HEK293 (cell line): Measurements from ENCODE around the gene SPNS1.

Experiments used
- EGR2 ChIP-seq: fragments of 450-650 bp; formaldehyde crosslinking; IDR thresholded peaks from 2 replicates; pipeline ENCODE4 v1.5.1; 2016; ENCODE audit warnings: low read depth, missing biosample characterization, missing genetic modification characterization
- ELK4 ChIP-seq: IDR thresholded peaks from 2 replicates; pipeline ENCODE4 v1.6.1; 2011; ENCODE audit warnings: mild to moderate bottlenecking, low read depth, low read length, borderline replicate concordance
- GFI1B ChIP-seq: fragments of 450-650 bp; formaldehyde crosslinking; IDR thresholded peaks from 2 replicates; pipeline ENCODE4 v1.5.1; 2016; ENCODE audit warnings: missing biosample characterization, missing genetic modification characterization
- KLF7 ChIP-seq: fragments of 450-650 bp; formaldehyde crosslinking; IDR thresholded peaks from 2 replicates; pipeline ENCODE4 v1.5.1; 2016; ENCODE audit warnings: missing biosample characterization, missing genetic modification characterization, borderline replicate concordance
- REST ChIP-seq: fragments of 450-650 bp; formaldehyde crosslinking; IDR thresholded peaks from 2 replicates; pipeline ENCODE4 v1.5.1; 2016; ENCODE audit warnings: missing biosample characterization, missing genetic modification characterization
- SCRT2 ChIP-seq: fragments of 450-650 bp; formaldehyde crosslinking; IDR thresholded peaks from 2 replicates; pipeline ENCODE4 v1.5.1; 2016; ENCODE audit warnings: missing biosample characterization, missing genetic modification characterization
- SP3 ChIP-seq: fragments of 450-650 bp; formaldehyde crosslinking; IDR thresholded peaks from 2 replicates; pipeline ENCODE4 v1.5.1; 2016; ENCODE audit warnings: missing biosample characterization, missing genetic modification characterization
- ZBTB1 ChIP-seq: fragments of 450-650 bp; formaldehyde crosslinking; IDR thresholded peaks from 2 replicates; pipeline ENCODE4 v1.5.1; 2016; ENCODE audit warnings: missing biosample characterization, missing genetic modification characterization
- ZBTB8A ChIP-seq: fragments of 450-650 bp; formaldehyde crosslinking; IDR thresholded peaks from 2 replicates; pipeline ENCODE4 v1.5.1; 2016; ENCODE audit warnings: missing biosample characterization, missing genetic modification characterization
- ZNF155 ChIP-seq: fragments of 450-650 bp; formaldehyde crosslinking; IDR thresholded peaks from 2 replicates; pipeline ENCODE4 v1.5.1; 2016; ENCODE audit warnings: missing biosample characterization, missing genetic modification characterization
- ZNF2 ChIP-seq: fragments of 450-650 bp; formaldehyde crosslinking; IDR thresholded peaks from 2 replicates; pipeline ENCODE4 v1.5.1; 2016; ENCODE audit warnings: missing biosample characterization, missing genetic modification characterization
- ZNF221 ChIP-seq: fragments of 450-650 bp; formaldehyde crosslinking; IDR thresholded peaks from 2 replicates; pipeline ENCODE4 v1.5.1; 2017; ENCODE audit warnings: missing biosample characterization, missing genetic modification characterization, borderline replicate concordance
- ZNF23 ChIP-seq: fragments of 450-650 bp; formaldehyde crosslinking; IDR thresholded peaks from 2 replicates; pipeline ENCODE4 v1.5.1; 2016; ENCODE audit warnings: missing biosample characterization, missing genetic modification characterization, borderline replicate concordance
- ZNF302 ChIP-seq: fragments of 450-650 bp; formaldehyde crosslinking; IDR thresholded peaks from 2 replicates; pipeline ENCODE4 v1.5.1; 2016; ENCODE audit warnings: missing biosample characterization, missing genetic modification characterization, low read depth
- ZNF311 ChIP-seq: fragments of 450-650 bp; formaldehyde crosslinking; IDR thresholded peaks from 2 replicates; pipeline ENCODE4 v1.5.1; 2017; ENCODE audit warnings: missing biosample characterization, missing genetic modification characterization, borderline replicate concordance
- ZNF530 ChIP-seq: fragments of 450-650 bp; formaldehyde crosslinking; IDR thresholded peaks from 2 replicates; pipeline ENCODE4 v1.5.1; 2016; ENCODE audit warnings: low read depth, missing biosample characterization, missing genetic modification characterization
- ZNF548 ChIP-seq: fragments of 450-650 bp; formaldehyde crosslinking; IDR thresholded peaks from 2 replicates; pipeline ENCODE4 v1.5.1; 2016; ENCODE audit warnings: missing biosample characterization, missing genetic modification characterization
- ZNF555 ChIP-seq: fragments of 450-650 bp; formaldehyde crosslinking; conservative IDR thresholded peaks from 2 replicates; pipeline ENCODE4 v1.5.1; 2017; ENCODE audit warnings: missing biosample characterization, mild to moderate bottlenecking, missing genetic modification characterization, inconsistent platforms
- ZNF610 ChIP-seq: fragments of 450-650 bp; formaldehyde crosslinking; IDR thresholded peaks from 2 replicates; pipeline ENCODE4 v1.5.1; 2016; ENCODE audit warnings: missing biosample characterization, missing genetic modification characterization, borderline replicate concordance
- ZNF623 ChIP-seq: fragments of 450-650 bp; formaldehyde crosslinking; IDR thresholded peaks from 2 replicates; pipeline ENCODE4 v1.5.1; 2016; ENCODE audit warnings: missing biosample characterization, missing genetic modification characterization
- ZNF654 ChIP-seq: fragments of 450-650 bp; formaldehyde crosslinking; IDR thresholded peaks from 2 replicates; pipeline ENCODE4 v1.5.1; 2016; ENCODE audit warnings: low read depth, missing biosample characterization, missing genetic modification characterization
- ZNF658 ChIP-seq: fragments of 450-650 bp; formaldehyde crosslinking; IDR thresholded peaks from 2 replicates; pipeline ENCODE4; 2016; ENCODE audit warnings: missing biosample characterization, missing genetic modification characterization
- ZNF664 ChIP-seq: fragments of 450-650 bp; formaldehyde crosslinking; IDR thresholded peaks from 2 replicates; pipeline ENCODE4 v1.5.1; 2016; ENCODE audit warnings: missing biosample characterization, missing genetic modification characterization
- ZNF76 ChIP-seq: fragments of 450-650 bp; formaldehyde crosslinking; IDR thresholded peaks from 2 replicates; pipeline ENCODE4; 2016; ENCODE audit warnings: low read depth, missing biosample characterization, missing genetic modification characterization, borderline replicate concordance
- ZNF792 ChIP-seq: fragments of 450-650 bp; formaldehyde crosslinking; IDR thresholded peaks from 2 replicates; pipeline ENCODE4 v1.5.1; 2016; ENCODE audit warnings: missing biosample characterization, missing genetic modification characterization
- ZSCAN30 ChIP-seq: fragments of 450-650 bp; IDR thresholded peaks from 2 replicates; pipeline ENCODE4 v1.5.1; 2018; ENCODE audit warnings: missing biosample characterization, mild to moderate bottlenecking, missing genetic modification characterization, moderate library complexity
- ZSCAN5A ChIP-seq: fragments of 450-650 bp; formaldehyde crosslinking; IDR thresholded peaks from 2 replicates; pipeline ENCODE4 v1.5.1; 2016; ENCODE audit warnings: missing biosample characterization, missing genetic modification characterization
- TF ChIP-seq, protein P1 (sequence below): sonication (generic); formaldehyde crosslinking; IDR thresholded peaks from 2 replicates; pipeline ENCODE4 v1.8.1; 2022; ENCODE audit warnings: mild to moderate bottlenecking, moderate library complexity, missing genetic modification reagents
- TF ChIP-seq, protein P2 (sequence below): fragments of 450-650 bp; formaldehyde crosslinking; IDR thresholded peaks from 2 replicates; pipeline ENCODE4 v1.5.1; 2017; ENCODE audit warnings: missing biosample characterization, mild to moderate bottlenecking, missing genetic modification characterization, moderate library complexity
- TF ChIP-seq, protein P3 (sequence below): fragments of 450-650 bp; IDR thresholded peaks from 2 replicates; pipeline ENCODE4 v1.5.1; 2018; ENCODE audit warnings: missing biosample characterization, mild to moderate bottlenecking, missing genetic modification characterization

SPNS1 gene

GRCh38 chr16:29029168-29029994, 54.8 kb downstream of the SPNS1 start (continued):
- TF ChIP-seq ZNF23 (tag by site-specific recombination) (no peak), ZBTB8A (tag by site-specific recombination) (no peak), ZSCAN5A (tag by site-specific recombination) (no peak), ZNF221 (tag by site-specific recombination) (no peak), ZNF302 (no peak), ZBTB1 (tag by site-specific recombination) (no peak), EGR2 (peak; percentile 96), ZNF555 (no peak), ZNF654 (no peak), ZNF623 (no peak), ZNF664 (tag by site-specific recombination) (no peak), ZNF76 (tag by site-specific recombination) (no peak), ZNF658 (tag by site-specific recombination) (no peak), ZNF610 (no peak), ZNF548 (tag by site-specific recombination) (no peak), ZNF792 (tag by site-specific recombination) (no peak), SP3 (tag by site-specific recombination) (no peak), SCRT2 (no peak), ELK4 (no peak), ZNF311 (tag by site-specific recombination) (no peak), ZNF155 (tag by site-specific recombination) (no peak), REST (tag by site-specific recombination) (no peak), GFI1B (tag by site-specific recombination) (no peak), ZSCAN30 (tag by site-specific recombination) (no peak), ZNF530 (tag by site-specific recombination) (no peak), ZNF2 (tag by site-specific recombination) (no peak), KLF7 (tag by site-specific recombination) (no peak)
- TF ChIP-seq, protein P1, sequence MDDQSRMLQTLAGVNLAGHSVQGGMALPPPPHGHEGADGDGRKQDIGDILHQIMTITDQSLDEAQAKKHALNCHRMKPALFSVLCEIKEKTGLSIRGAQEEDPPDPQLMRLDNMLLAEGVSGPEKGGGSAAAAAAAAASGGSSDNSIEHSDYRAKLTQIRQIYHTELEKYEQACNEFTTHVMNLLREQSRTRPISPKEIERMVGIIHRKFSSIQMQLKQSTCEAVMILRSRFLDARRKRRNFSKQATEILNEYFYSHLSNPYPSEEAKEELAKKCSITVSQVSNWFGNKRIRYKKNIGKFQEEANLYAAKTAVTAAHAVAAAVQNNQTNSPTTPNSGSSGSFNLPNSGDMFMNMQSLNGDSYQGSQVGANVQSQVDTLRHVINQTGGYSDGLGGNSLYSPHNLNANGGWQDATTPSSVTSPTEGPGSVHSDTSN (CRISPR knock-in tag): no peak
- TF ChIP-seq, protein P2, sequence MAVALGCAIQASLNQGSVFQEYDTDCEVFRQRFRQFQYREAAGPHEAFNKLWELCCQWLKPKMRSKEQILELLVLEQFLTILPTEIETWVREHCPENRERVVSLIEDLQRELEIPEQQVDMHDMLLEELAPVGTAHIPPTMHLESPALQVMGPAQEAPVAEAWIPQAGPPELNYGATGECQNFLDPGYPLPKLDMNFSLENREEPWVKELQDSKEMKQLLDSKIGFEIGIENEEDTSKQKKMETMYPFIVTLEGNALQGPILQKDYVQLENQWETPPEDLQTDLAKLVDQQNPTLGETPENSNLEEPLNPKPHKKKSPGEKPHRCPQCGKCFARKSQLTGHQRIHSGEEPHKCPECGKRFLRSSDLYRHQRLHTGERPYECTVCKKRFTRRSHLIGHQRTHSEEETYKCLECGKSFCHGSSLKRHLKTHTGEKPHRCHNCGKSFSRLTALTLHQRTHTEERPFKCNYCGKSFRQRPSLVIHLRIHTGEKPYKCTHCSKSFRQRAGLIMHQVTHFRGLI (tag by site-specific recombination): peak; percentile 69; the same call in 1 of the 2 replicates
- TF ChIP-seq, protein P3, sequence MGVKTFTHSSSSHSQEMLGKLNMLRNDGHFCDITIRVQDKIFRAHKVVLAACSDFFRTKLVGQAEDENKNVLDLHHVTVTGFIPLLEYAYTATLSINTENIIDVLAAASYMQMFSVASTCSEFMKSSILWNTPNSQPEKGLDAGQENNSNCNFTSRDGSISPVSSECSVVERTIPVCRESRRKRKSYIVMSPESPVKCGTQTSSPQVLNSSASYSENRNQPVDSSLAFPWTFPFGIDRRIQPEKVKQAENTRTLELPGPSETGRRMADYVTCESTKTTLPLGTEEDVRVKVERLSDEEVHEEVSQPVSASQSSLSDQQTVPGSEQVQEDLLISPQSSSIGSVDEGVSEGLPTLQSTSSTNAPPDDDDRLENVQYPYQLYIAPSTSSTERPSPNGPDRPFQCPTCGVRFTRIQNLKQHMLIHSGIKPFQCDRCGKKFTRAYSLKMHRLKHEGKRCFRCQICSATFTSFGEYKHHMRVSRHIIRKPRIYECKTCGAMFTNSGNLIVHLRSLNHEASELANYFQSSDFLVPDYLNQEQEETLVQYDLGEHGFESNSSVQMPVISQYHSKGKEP (tag by site-specific recombination): no peak
